ENCODE measurements around the gene HOXC9. TPM values are rescaled to one million over a fixed set of nuclear protein-coding genes. Genes with fewer than 3 reads are reported as not detected.

The HOXC9 gene
- total and polyA plus RNA-seq, 2 of the 4 experiments (the other 2 are of a cell fraction), result 0.26 TPM; not detected in 1

DNA sequence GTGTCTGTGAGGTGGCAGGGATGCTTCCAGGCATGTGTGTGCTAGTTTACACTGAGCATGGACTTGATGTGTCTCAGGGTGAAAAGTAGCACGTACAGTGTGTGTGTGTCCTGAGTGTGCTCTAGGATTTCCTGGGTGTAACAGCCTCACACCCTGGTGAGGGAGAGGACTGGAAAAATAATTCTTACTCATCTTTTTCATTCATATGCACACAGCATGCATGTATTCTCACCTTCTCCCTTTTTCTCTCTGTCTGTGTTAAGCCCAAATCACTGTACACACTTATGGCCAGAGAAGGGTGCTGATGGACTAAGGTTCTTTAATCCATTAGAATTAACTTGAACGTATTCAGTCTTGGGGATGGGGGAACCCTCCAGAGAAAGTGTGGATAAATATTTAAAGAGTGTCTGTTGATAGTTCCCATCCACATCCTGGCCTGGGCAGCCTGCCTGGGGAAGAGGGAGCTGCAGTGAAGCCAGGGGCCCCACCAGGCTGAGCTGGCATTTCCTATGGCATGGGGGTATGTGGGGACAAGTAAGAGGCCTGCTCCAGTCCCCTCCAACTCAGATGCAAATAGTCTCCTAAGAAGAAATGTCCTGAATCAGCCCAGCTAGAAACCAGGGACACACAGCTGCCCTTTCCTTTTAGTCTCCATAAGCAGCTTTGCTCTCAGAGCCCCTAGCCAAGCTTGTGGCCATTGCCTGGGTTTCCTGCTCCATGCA, 7.7 kb downstream of the HOXC9 start:
- Histone ChIP-seq H3K27ac (ENCODE audit: insufficient read depth, low read length) (no peak overlapping the region), H2AK5ac (ENCODE audit: low read depth, low read length) (no peak overlapping the region), H2AFZ (replicated peaks; ENCODE audit: low read length, poor library complexity) (no peak overlapping the region), H4K20me1 (ENCODE audit: insufficient read depth, low read length) (no peaks in the 10 kb centered on the region), H3K79me1 (ENCODE audit: low read depth in 1 of 2, low read length in 2 of 2) (no peaks in the 10 kb centered on the region), H3K23ac (ENCODE audit: low read depth, low read length) (no peak overlapping the region), H3K9me1 (ENCODE audit: insufficient read depth, low read length) (no peaks in the 10 kb centered on the region), H2BK5ac (ENCODE audit: low read depth, low read length, poor library complexity, severe bottlenecking) (no peak overlapping the region), H2BK20ac (ENCODE audit: low read depth, low read length) (no peak overlapping the region), H4K8ac (ENCODE audit: low read depth in 2 of 2, low read length in 2 of 2) (no peak overlapping the region), H3K14ac (replicated peaks; ENCODE audit: low read depth, low read length) (no peak overlapping the region), H2BK120ac (ENCODE audit: low read depth, low read length) (no peak overlapping the region), H3K56ac (ENCODE audit: extremely low read depth, insufficient read depth, low read length) (no peak overlapping the region), H3K4ac (ENCODE audit: low read depth, low read length) (no peak overlapping the region), H3K27me3 (ENCODE audit: control insufficient read depth, insufficient read depth, low read length) (peaks cover 89% of the 10 kb centered on the region), H2BK15ac (ENCODE audit: low read depth, low read length) (no peak overlapping the region), H3K4me2 (ENCODE audit: low read depth, low read length) (no peak overlapping the region), H2AK9ac (replicated peaks; ENCODE audit: low read depth, low read length, poor library complexity) (no peak overlapping the region), H3K4me1 (ENCODE audit: control insufficient read depth, insufficient read depth, low read length) (no peaks in the 10 kb centered on the region), H3K36me3 (ENCODE audit: control insufficient read depth, insufficient read depth, low read length) (no peaks in the 10 kb centered on the region), H3K4me3 (ENCODE audit: insufficient read depth, low read depth, low read length) (no peak overlapping the region), H3K18ac (ENCODE audit: low read depth, low read length) (no peak overlapping the region), H4K5ac (ENCODE audit: low read depth, low read length) (no peak overlapping the region), H3K9me3 (ENCODE audit: control insufficient read depth, insufficient read depth, low read length) (no peaks in the 10 kb centered on the region), H4K91ac (ENCODE audit: insufficient read depth, low read depth, low read length) (no peak overlapping the region), H3K9ac (ENCODE audit: low read depth, low read length) (no peak overlapping the region)
- no CpG with 5 or more reads among the region's 2 CpGs for WGBS, 2 experiments (ENCODE audit: extremely low coverage in 2 of 2, insufficient read length in 1 of 2)
- intact Hi-C loops (cut with micrococcal nuclease) (loop anchor here (10.0 kb wide), 1 partner anchor 303 kb away; no protein-coding TSS in a partner anchor), dilution Hi-C loops (cut with HindIII; ENCODE audit: low sequenced_read_pairs, unreplicated experiment) (no loop called here), in situ Hi-C loops (cut with MboI; ENCODE audit: low sequenced_read_pairs) (loop anchor here (5.0 kb wide), 1 partner anchor 185 kb away; no protein-coding TSS in a partner anchor)
- CTCF ChIA-PET, result interaction anchor here (3.1 kb wide), 1 partner anchor 194 kb away, joined by 19 read pairs; no protein-coding TSS in a partner anchor
- DNase-seq, result no peak
- TF ChIP-seq CEBPB (IDR thresholded peaks at IDR 0.05; ENCODE audit: low read depth, low read length), result no peak
- TF ChIP-seq RCOR1 (IDR thresholded peaks at IDR 0.05; ENCODE audit: insufficient replicate concordance, low read length), result no peak
- no peak for TF ChIP-seq RAD21 (IDR thresholded peaks at IDR 0.05; ENCODE audit: low read length)
- TF ChIP-seq, protein P1, sequence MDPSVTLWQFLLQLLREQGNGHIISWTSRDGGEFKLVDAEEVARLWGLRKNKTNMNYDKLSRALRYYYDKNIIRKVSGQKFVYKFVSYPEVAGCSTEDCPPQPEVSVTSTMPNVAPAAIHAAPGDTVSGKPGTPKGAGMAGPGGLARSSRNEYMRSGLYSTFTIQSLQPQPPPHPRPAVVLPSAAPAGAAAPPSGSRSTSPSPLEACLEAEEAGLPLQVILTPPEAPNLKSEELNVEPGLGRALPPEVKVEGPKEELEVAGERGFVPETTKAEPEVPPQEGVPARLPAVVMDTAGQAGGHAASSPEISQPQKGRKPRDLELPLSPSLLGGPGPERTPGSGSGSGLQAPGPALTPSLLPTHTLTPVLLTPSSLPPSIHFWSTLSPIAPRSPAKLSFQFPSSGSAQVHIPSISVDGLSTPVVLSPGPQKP (IDR thresholded peaks at IDR 0.05; ENCODE audit: borderline replicate concordance, low read depth, low read length), result no peak
- no peak for TF ChIP-seq BHLHE40 (IDR thresholded peaks at IDR 0.05; ENCODE audit: low read depth, low read length)
- TF ChIP-seq, protein P2, sequence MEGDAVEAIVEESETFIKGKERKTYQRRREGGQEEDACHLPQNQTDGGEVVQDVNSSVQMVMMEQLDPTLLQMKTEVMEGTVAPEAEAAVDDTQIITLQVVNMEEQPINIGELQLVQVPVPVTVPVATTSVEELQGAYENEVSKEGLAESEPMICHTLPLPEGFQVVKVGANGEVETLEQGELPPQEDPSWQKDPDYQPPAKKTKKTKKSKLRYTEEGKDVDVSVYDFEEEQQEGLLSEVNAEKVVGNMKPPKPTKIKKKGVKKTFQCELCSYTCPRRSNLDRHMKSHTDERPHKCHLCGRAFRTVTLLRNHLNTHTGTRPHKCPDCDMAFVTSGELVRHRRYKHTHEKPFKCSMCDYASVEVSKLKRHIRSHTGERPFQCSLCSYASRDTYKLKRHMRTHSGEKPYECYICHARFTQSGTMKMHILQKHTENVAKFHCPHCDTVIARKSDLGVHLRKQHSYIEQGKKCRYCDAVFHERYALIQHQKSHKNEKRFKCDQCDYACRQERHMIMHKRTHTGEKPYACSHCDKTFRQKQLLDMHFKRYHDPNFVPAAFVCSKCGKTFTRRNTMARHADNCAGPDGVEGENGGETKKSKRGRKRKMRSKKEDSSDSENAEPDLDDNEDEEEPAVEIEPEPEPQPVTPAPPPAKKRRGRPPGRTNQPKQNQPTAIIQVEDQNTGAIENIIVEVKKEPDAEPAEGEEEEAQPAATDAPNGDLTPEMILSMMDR (conservative IDR thresholded peaks at IDR 0.05; ENCODE audit: low read depth, low read length), result no peak
- no peak for TF ChIP-seq NFE2L2 (IDR thresholded peaks at IDR 0.05; ENCODE audit: low read depth, low read length)
- TF ChIP-seq POLR2A (IDR thresholded peaks at IDR 0.05; ENCODE audit: low read depth, low read length), result no peak
- TF ChIP-seq MXI1 (IDR thresholded peaks at IDR 0.05; ENCODE audit: borderline replicate concordance, low read depth, low read length), result no peak
- TF ChIP-seq MAZ (IDR thresholded peaks at IDR 0.05; ENCODE audit: borderline replicate concordance, low read depth, low read length), result no peak
- TF ChIP-seq, protein P3, sequence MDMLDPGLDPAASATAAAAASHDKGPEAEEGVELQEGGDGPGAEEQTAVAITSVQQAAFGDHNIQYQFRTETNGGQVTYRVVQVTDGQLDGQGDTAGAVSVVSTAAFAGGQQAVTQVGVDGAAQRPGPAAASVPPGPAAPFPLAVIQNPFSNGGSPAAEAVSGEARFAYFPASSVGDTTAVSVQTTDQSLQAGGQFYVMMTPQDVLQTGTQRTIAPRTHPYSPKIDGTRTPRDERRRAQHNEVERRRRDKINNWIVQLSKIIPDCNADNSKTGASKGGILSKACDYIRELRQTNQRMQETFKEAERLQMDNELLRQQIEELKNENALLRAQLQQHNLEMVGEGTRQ (IDR thresholded peaks at IDR 0.05; ENCODE audit: low read depth, low read length), result no peak
- TF ChIP-seq CHD1 (IDR thresholded peaks at IDR 0.05; ENCODE audit: low read depth, low read length), result no peak
- no peak for TF ChIP-seq SMC3 (IDR thresholded peaks at IDR 0.05; ENCODE audit: low read depth, low read length)
- TF ChIP-seq RFX5 (IDR thresholded peaks at IDR 0.05; ENCODE audit: low read depth, low read length), result no peak
- BruUV-seq (replicated peaks), result no TSS peak
- no peak for ATAC-seq (ENCODE audit: low read depth)
- POLR2A ChIA-PET (ENCODE audit: unreplicated experiment), result no interaction called here
